Measurements from ENCODE around the gene TNFSF12. TPM values are rescaled to one million over a fixed set of nuclear protein-coding genes. Genes with fewer than 3 reads are reported as not detected.

Gene TNFSF12
- total and polyA plus RNA-seq, 9 of the 15 experiments (the other 6 are each of a cell fraction or from before 2014, with no cell fraction given), result 0.03 to 0.95 (median 0.19) TPM; not detected in 3

GRCh38 chr17:7583253-7584109, 34.6 kb downstream of the TNFSF12 start, which contains the start of gene MPDU1 (continued):
- TF ChIP-seq FOXJ2 (tag; IDR thresholded peaks at IDR 0.05), result 0 out of 2 replicates have a peak, but pooled peaks have one; percentile 57
- no peak for TF ChIP-seq HOXB6 (CRISPR knock-in tag; IDR thresholded peaks at IDR 0.05; ENCODE audit: borderline replicate concordance)
- TF ChIP-seq CSDE1 (IDR thresholded peaks at IDR 0.05), result peak; percentile 49 to 88; a peak in 2 of 4 replicates
- TF ChIP-seq MEIS2 (IDR thresholded peaks at IDR 0.05; ENCODE audit: partially characterized antibody), result peak; percentile 88
- TF ChIP-seq ZNF239 (CRISPR knock-in tag; IDR thresholded peaks at IDR 0.05), result no peak
- no peak for TF ChIP-seq NCOA4 (IDR thresholded peaks at IDR 0.05; ENCODE audit: partially characterized antibody)
- no peak for TF ChIP-seq ZNF696 (CRISPR knock-in tag; conservative IDR thresholded peaks at IDR 0.05)
- peak; percentile 98 for TF ChIP-seq ZNF592 (IDR thresholded peaks at IDR 0.05)
- TF ChIP-seq CBX1 (IDR thresholded peaks at IDR 0.05; ENCODE audit: low read depth), result 0 out of 2 replicates have a peak, but pooled peaks have one; percentile 29
- no peak for TF ChIP-seq SMARCA4 (IDR thresholded peaks at IDR 0.05)
- no peak for TF ChIP-seq DACH1 (IDR thresholded peaks at IDR 0.05; ENCODE audit: partially characterized antibody)
- no peak for TF ChIP-seq MBD1 (CRISPR knock-in tag; IDR thresholded peaks at IDR 0.05)
- no peak for TF ChIP-seq HMGN3 (IDR thresholded peaks at IDR 0.05; ENCODE audit: borderline replicate concordance, extremely low read depth, insufficient read length, low read depth, low read length)
- no peak for TF ChIP-seq TSC22D4 (tag; IDR thresholded peaks at IDR 0.05)
- TF ChIP-seq, protein P1, sequence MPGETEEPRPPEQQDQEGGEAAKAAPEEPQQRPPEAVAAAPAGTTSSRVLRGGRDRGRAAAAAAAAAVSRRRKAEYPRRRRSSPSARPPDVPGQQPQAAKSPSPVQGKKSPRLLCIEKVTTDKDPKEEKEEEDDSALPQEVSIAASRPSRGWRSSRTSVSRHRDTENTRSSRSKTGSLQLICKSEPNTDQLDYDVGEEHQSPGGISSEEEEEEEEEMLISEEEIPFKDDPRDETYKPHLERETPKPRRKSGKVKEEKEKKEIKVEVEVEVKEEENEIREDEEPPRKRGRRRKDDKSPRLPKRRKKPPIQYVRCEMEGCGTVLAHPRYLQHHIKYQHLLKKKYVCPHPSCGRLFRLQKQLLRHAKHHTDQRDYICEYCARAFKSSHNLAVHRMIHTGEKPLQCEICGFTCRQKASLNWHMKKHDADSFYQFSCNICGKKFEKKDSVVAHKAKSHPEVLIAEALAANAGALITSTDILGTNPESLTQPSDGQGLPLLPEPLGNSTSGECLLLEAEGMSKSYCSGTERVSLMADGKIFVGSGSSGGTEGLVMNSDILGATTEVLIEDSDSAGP (CRISPR knock-in tag; IDR thresholded peaks at IDR 0.05), result no peak
- 0 out of 2 replicates have a peak, but pooled peaks have one; percentile 34 for TF ChIP-seq E2F3 (CRISPR knock-in tag; IDR thresholded peaks at IDR 0.05)
- TF ChIP-seq DIDO1 (tag; IDR thresholded peaks at IDR 0.05; ENCODE audit: low read depth), result peak; percentile 75; the same call in 1 of the 2 replicates
- TF ChIP-seq HNRNPH1 (optimal IDR thresholded peaks at IDR 0.05; ENCODE audit: low read depth, low read length), result no peak
- TF ChIP-seq ZNF174 (CRISPR knock-in tag; IDR thresholded peaks at IDR 0.05), result no peak
- TF ChIP-seq, protein P2, sequence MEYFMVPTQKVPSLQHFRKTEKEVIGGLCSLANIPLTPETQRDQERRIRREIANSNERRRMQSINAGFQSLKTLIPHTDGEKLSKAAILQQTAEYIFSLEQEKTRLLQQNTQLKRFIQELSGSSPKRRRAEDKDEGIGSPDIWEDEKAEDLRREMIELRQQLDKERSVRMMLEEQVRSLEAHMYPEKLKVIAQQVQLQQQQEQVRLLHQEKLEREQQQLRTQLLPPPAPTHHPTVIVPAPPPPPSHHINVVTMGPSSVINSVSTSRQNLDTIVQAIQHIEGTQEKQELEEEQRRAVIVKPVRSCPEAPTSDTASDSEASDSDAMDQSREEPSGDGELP (CRISPR knock-in tag; IDR thresholded peaks at IDR 0.05; ENCODE audit: borderline replicate concordance), result peak; percentile 87
